Measurements from ENCODE around the gene PTPN3. TPM values are rescaled to one million over a fixed set of nuclear protein-coding genes. Genes with fewer than 3 reads are reported as not detected.

Gene PTPN3
- polyA plus RNA-seq, 1 donor (not counting 4 experiments of a cell fraction or from before 2014, with no cell fraction given), result 19.9 TPM

GRCh38 chr9:109419531-109419930 is 78.6 kb downstream of the PTPN3 start:
- Histone ChIP-seq H3K9me3 (ENCODE audit: control insufficient read depth, low read depth, low read length) (no peaks in the 10 kb centered on the region), H3K27ac (ENCODE audit: control insufficient read depth, insufficient read depth, low read length) (no peak overlapping the region), H3K9me1 (ENCODE audit: control insufficient read depth, extremely low read depth, insufficient read depth, low read length) (peaks cover 2% of the 10 kb centered on the region), H3K79me2 (ENCODE audit: control insufficient read depth, insufficient read depth, low read length) (no peaks in the 10 kb centered on the region), H3K27me3 (ENCODE audit: control insufficient read depth, extremely low read depth, insufficient read depth, low read length) (no peaks in the 10 kb centered on the region), H3K36me3 (ENCODE audit: control insufficient read depth in 2 of 2, extremely low read depth in 1 of 2, insufficient read depth in 2 of 2, low read length in 2 of 2) (peaks cover 29 to 32% of the 10 kb centered on the region in 2 experiments), H3K4me3 (ENCODE audit: control insufficient read depth in 2 of 3, extremely low read depth in 1 of 3, insufficient read depth in 2 of 3, low read depth in 1 of 3, low read length in 3 of 3) (no peak overlapping the region), H4K20me1 (ENCODE audit: control insufficient read depth, extremely low read depth, insufficient read depth, low read length) (no peaks in the 10 kb centered on the region), H3K4me1 (ENCODE audit: control insufficient read depth, extremely low read depth, insufficient read depth, low read length) (no peaks in the 10 kb centered on the region), H2AFZ (ENCODE audit: control insufficient read depth, low read length) (no peak overlapping the region), H3K4me2 (ENCODE audit: control insufficient read depth, extremely low read depth, insufficient read depth, low read depth, low read length) (no peak overlapping the region), H3K9ac (ENCODE audit: control insufficient read depth, extremely low read depth, insufficient read depth, low read length) (no peak overlapping the region)
- FAIRE-seq (no peak), DNase-seq (ENCODE audit: low read depth, low spot score) (no peak)
- dilution Hi-C loops (cut with MboI; ENCODE audit: extremely low pct_ligation_motif_present, low sequenced_read_pairs), result no loop called here
- no peak for TF ChIP-seq EZH2 (IDR thresholded peaks at IDR 0.05; ENCODE audit: low read length)
- TF ChIP-seq CTCF (optimal IDR thresholded peaks at IDR 0.05 in 1 of 3, IDR thresholded peaks at IDR 0.05 in 1 of 3, conservative IDR thresholded peaks at IDR 0.05 in 1 of 3; ENCODE audit: extremely low read depth in 1 of 3, insufficient read depth in 2 of 3, low read length in 3 of 3), result no peak

- no peak for FAIRE-seq
- dilution Hi-C loops (cut with MboI; ENCODE audit: extremely low pct_ligation_motif_present, low sequenced_read_pairs), result no loop called here
These were observed 79.3 kb downstream of the PTPN3 start for GRCh38 chr9:109418827-109419226.

More at GRCh38 chr9:109418827-109419226, 79.3 kb downstream of the PTPN3 start:
- no peaks in the 10 kb centered on the region for H3K4me1 ChIP-seq (ENCODE audit: control insufficient read depth, extremely low read depth, insufficient read depth, low read length)
- H3K27me3 ChIP-seq (ENCODE audit: control insufficient read depth, extremely low read depth, insufficient read depth, low read length), result no peaks in the 10 kb centered on the region
- H3K9ac ChIP-seq (ENCODE audit: control insufficient read depth, extremely low read depth, insufficient read depth, low read length), result no peak overlapping the region
- no peak overlapping the region for H3K4me3 ChIP-seq (ENCODE audit: control insufficient read depth in 2 of 3, extremely low read depth in 1 of 3, insufficient read depth in 2 of 3, low read depth in 1 of 3, low read length in 3 of 3)
- no peak overlapping the region for H3K27ac ChIP-seq (ENCODE audit: control insufficient read depth, insufficient read depth, low read length)
- TF ChIP-seq CTCF (optimal IDR thresholded peaks at IDR 0.05 in 1 of 3, IDR thresholded peaks at IDR 0.05 in 1 of 3, conservative IDR thresholded peaks at IDR 0.05 in 1 of 3; ENCODE audit: extremely low read depth in 1 of 3, insufficient read depth in 2 of 3, low read length in 3 of 3) (no peak), EZH2 (IDR thresholded peaks at IDR 0.05; ENCODE audit: low read length) (no peak)
- no peak for DNase-seq (ENCODE audit: low read depth, low spot score)
- H3K4me2 ChIP-seq (ENCODE audit: control insufficient read depth, extremely low read depth, insufficient read depth, low read depth, low read length), result no peak overlapping the region
- H3K79me2 ChIP-seq (ENCODE audit: control insufficient read depth, insufficient read depth, low read length), result no peaks in the 10 kb centered on the region
- H3K9me1 ChIP-seq (ENCODE audit: control insufficient read depth, extremely low read depth, insufficient read depth, low read length), result no peaks in the 10 kb centered on the region
- H3K36me3 ChIP-seq (ENCODE audit: control insufficient read depth in 2 of 2, extremely low read depth in 1 of 2, insufficient read depth in 2 of 2, low read length in 2 of 2), result peaks cover 27 to 32% of the 10 kb centered on the region in 2 experiments
- no peak overlapping the region for H2AFZ ChIP-seq (ENCODE audit: control insufficient read depth, low read length)
- no peaks in the 10 kb centered on the region for H3K9me3 ChIP-seq (ENCODE audit: control insufficient read depth, low read depth, low read length)
- no peaks in the 10 kb centered on the region for H4K20me1 ChIP-seq (ENCODE audit: control insufficient read depth, extremely low read depth, insufficient read depth, low read length)
